ENCODE measurements around the gene ERCC6L2.

The ERCC6L2 gene

DNA sequence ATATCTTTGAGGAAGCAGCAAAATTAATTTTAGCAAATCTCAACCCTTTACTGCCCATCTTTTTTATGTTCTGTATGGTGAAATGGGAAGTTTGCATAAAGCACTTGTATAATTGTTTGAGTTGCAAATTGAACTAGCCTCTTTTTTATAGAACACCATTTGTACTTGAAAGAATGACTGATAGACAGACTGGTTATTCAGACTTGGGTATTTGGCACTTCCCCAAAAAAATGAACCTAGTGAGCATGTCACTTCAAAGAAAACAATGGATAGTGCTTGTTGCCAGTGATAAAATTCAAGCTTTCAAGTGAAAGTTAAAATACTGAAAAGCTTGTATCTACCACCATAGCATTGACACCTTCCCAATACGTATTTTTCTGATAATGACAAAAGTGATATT is 115.8 kb downstream of the ERCC6L2 start:
- TF ChIP-seq CTCF (IDR thresholded peaks at IDR 0.05; ENCODE audit: insufficient read depth, low read length, poor library complexity, severe bottlenecking): no peak
- TF ChIP-seq EZH2phosphoT487 (conservative IDR thresholded peaks at IDR 0.05; ENCODE audit: low read length): no peak
- Histone ChIP-seq H3K9me3 (ENCODE audit: insufficient read depth, low read length) (peaks cover 4% of the 10 kb centered on the region; the same call in 1 of the 2 replicates), H3K4me2 (ENCODE audit: low read depth, low read length, poor library complexity, severe bottlenecking) (no peak overlapping the region), H2AFZ (ENCODE audit: low read depth, low read length, severe bottlenecking) (no peak overlapping the region), H3F3A (ENCODE audit: insufficient read depth) (no peaks in the 10 kb centered on the region), H3K36me3 (ENCODE audit: low read length) (no peaks in the 10 kb centered on the region; the same call in 1 of the 2 replicates), H3K27me3 (ENCODE audit: low read length) (no peaks in the 10 kb centered on the region), H3K9me2 (replicated peaks; ENCODE audit: insufficient read depth, low read length) (no peaks in the 10 kb centered on the region), H3K9ac (ENCODE audit: low read length) (no peak overlapping the region), H3K79me2 (ENCODE audit: insufficient read depth, low read length) (no peaks in the 10 kb centered on the region), H3K4me3 (ENCODE audit: insufficient read depth, low read length, poor library complexity, severe bottlenecking) (no peak overlapping the region), H4K20me1 (ENCODE audit: low read depth, low read length) (no peaks in the 10 kb centered on the region), H3K27ac (ENCODE audit: low read depth, low read length) (no peak overlapping the region)

DNA sequence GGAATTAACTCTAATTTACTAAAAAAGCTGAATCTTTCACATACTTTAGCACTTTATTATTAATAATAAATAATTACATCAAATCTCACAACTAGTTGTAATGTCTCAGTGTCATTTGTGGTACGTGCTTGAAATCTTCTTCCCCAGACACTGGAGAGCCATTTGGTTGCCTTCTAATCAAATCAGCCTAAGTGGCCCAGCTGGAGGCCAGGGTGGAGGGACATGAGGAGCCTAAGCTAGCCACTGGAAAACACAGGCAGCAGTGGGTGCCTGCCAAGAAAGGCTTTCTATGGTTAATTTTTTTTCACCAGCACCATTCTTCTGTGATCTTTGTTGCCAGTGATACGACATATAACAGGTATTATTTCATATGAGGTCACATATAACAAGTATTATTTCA is 117.0 kb downstream of the ERCC6L2 start:
- H3K27me3 ChIP-seq (ENCODE audit: low read length): no peaks in the 10 kb centered on the region
- no peaks in the 10 kb centered on the region for H3K36me3 ChIP-seq (ENCODE audit: low read length)
- H3K4me3 ChIP-seq (ENCODE audit: insufficient read depth, low read length, poor library complexity, severe bottlenecking): no peak overlapping the region
- no peak overlapping the region for H3K4me2 ChIP-seq (ENCODE audit: low read depth, low read length, poor library complexity, severe bottlenecking)
- H4K20me1 ChIP-seq (ENCODE audit: low read depth, low read length): no peaks in the 10 kb centered on the region
- H3K9me3 ChIP-seq (ENCODE audit: insufficient read depth, low read length): no peaks in the 10 kb centered on the region
- no peaks in the 10 kb centered on the region for H3F3A ChIP-seq (ENCODE audit: insufficient read depth)
- H3K79me2 ChIP-seq (ENCODE audit: insufficient read depth, low read length): no peaks in the 10 kb centered on the region
- no peak overlapping the region for H3K27ac ChIP-seq (ENCODE audit: low read depth, low read length)
- no peaks in the 10 kb centered on the region for H3K9me2 ChIP-seq (replicated peaks; ENCODE audit: insufficient read depth, low read length)
- H2AFZ ChIP-seq (ENCODE audit: low read depth, low read length, severe bottlenecking): no peak overlapping the region
- H3K9ac ChIP-seq (ENCODE audit: low read length): no peak overlapping the region
- no peak for TF ChIP-seq CTCF (IDR thresholded peaks at IDR 0.05; ENCODE audit: insufficient read depth, low read length, poor library complexity, severe bottlenecking)
- no peak for TF ChIP-seq EZH2phosphoT487 (conservative IDR thresholded peaks at IDR 0.05; ENCODE audit: low read length)

GRCh38 chr9:95993337-95993736 is 117.8 kb downstream of the ERCC6L2 start:
- no peaks in the 10 kb centered on the region for H3F3A ChIP-seq (ENCODE audit: insufficient read depth)
- no peaks in the 10 kb centered on the region for H3K27me3 ChIP-seq (ENCODE audit: low read length)
- H3K36me3 ChIP-seq (ENCODE audit: low read length): no peaks in the 10 kb centered on the region
- no peaks in the 10 kb centered on the region for H4K20me1 ChIP-seq (ENCODE audit: low read depth, low read length)
- H3K9me3 ChIP-seq (ENCODE audit: insufficient read depth, low read length): no peaks in the 10 kb centered on the region
- no peak for TF ChIP-seq CTCF (IDR thresholded peaks at IDR 0.05; ENCODE audit: insufficient read depth, low read length, poor library complexity, severe bottlenecking)
- no peak for TF ChIP-seq EZH2phosphoT487 (conservative IDR thresholded peaks at IDR 0.05; ENCODE audit: low read length)
- H3K9ac ChIP-seq (ENCODE audit: low read length): no peak overlapping the region
- no peaks in the 10 kb centered on the region for H3K79me2 ChIP-seq (ENCODE audit: insufficient read depth, low read length)
- H3K4me2 ChIP-seq (ENCODE audit: low read depth, low read length, poor library complexity, severe bottlenecking): no peak overlapping the region
- H3K9me2 ChIP-seq (replicated peaks; ENCODE audit: insufficient read depth, low read length): no peaks in the 10 kb centered on the region
- H3K4me3 ChIP-seq (ENCODE audit: insufficient read depth, low read length, poor library complexity, severe bottlenecking): no peak overlapping the region
- no peak overlapping the region for H2AFZ ChIP-seq (ENCODE audit: low read depth, low read length, severe bottlenecking)
- H3K27ac ChIP-seq (ENCODE audit: low read depth, low read length): no peak overlapping the region

All from SU-DHL-6 (cell line).